Suppressor macrophage treated with lipopolysaccharide for 1 hour (primary cell): ENCODE data around the gene BRI3.

Source experiments
- DNase-seq, 3 donors: peaks; one replicate each; pipeline ENCODE4 v3.0.0-alpha.2; 2020 to 2022

Gene BRI3

GRCh38 chr7:98280791-98281756 is at the start of gene BRI3:
Gene BRI3, plus strand, starts transcription at chr7:98281686. Its CDS starts 110 bp downstream, at chr7:98281796.
- peak; percentile 93 to 99 (median 99) for DNase-seq

GRCh38 chr7:98232263-98232585 is 49.3 kb upstream of the BRI3 start:
- no peak for DNase-seq

GRCh38 chr7:98232799-98233198 is 48.7 kb upstream of the BRI3 start:
- no peak for DNase-seq

GRCh38 chr7:98233219-98234070 is 48.0 kb upstream of the BRI3 start:
- DNase-seq, result no peak

GRCh38 chr7:98234429-98235147 is 46.9 kb upstream of the BRI3 start:
- no peak for DNase-seq

- no peak for DNase-seq
Measured at GRCh38 chr7:98235901-98236300, 45.6 kb upstream of the BRI3 start.

- no peak for DNase-seq
Measured at GRCh38 chr7:98236355-98237185, 44.9 kb upstream of the BRI3 start.

GRCh38 chr7:98238076-98238475 is 43.4 kb upstream of the BRI3 start:
- DNase-seq, result no peak

- DNase-seq, result no peak
Measured at GRCh38 chr7:98238976-98239375, 42.5 kb upstream of the BRI3 start.

- peak; percentile 53 to 66 (median 55) for DNase-seq
Measured at GRCh38 chr7:98240961-98241673, 40.4 kb upstream of the BRI3 start.

- no peak for DNase-seq
Measured at GRCh38 chr7:98241674-98242241, 39.7 kb upstream of the BRI3 start.

GRCh38 chr7:98242342-98242741 is 39.1 kb upstream of the BRI3 start:
- no peak for DNase-seq

GRCh38 chr7:98242934-98243333 is 38.6 kb upstream of the BRI3 start:
- no peak for DNase-seq

GRCh38 chr7:98244871-98245270 is 36.6 kb upstream of the BRI3 start:
- DNase-seq, result no peak

GRCh38 chr7:98248156-98248555 is 33.3 kb upstream of the BRI3 start:
- DNase-seq, result no peak

GRCh38 chr7:98249106-98249505 is 32.4 kb upstream of the BRI3 start:
- DNase-seq, result peak; percentile 47 to 65 (median 58)

- DNase-seq, result peak in 1 of 3 donors; percentile 16
Measured at GRCh38 chr7:98250789-98251188, 30.7 kb upstream of the BRI3 start.

- no peak for DNase-seq
Measured at GRCh38 chr7:98251231-98251600, 30.3 kb upstream of the BRI3 start.

GRCh38 chr7:98251601-98252424 is 29.7 kb upstream of the BRI3 start, which contains the start of gene TECPR1:
Gene TECPR1, minus strand, starts transcription at chr7:98252232. Its CDS starts 6,086 bp downstream, at chr7:98246146.
- DNase-seq, result peak; percentile 94 to 97 (median 97)
